Breast epithelium (tissue), 4 donors: ENCODE data around the gene CCDC183. TPM values are rescaled to one million over a fixed set of nuclear protein-coding genes. Genes with fewer than 3 reads are reported as not detected.

Experiments
- DNase-seq, 2 donors: peaks; one replicate each; pipeline ENCODE4 v3.0.0-alpha.2; 2019; ENCODE audit warnings: low spot score in 2 of 2
- H3K27ac ChIP-seq, 2 donors: fragments of 200-600 bp; sonication (generic) in 1 of 2; one replicate each; pipeline ENCODE4 v1.5.1; 2016 to 2019; ENCODE audit warnings: mild to moderate bottlenecking in 1 of 2
- H3K27me3 ChIP-seq, 2 donors: fragments of 200-600 bp; sonication (generic) in 1 of 2; one replicate each; pipeline versions ENCODE4 v1.5.1 to v1.6.0; 2017 to 2019; ENCODE audit warnings: control low read depth in 1 of 2, mild to moderate bottlenecking in 1 of 2
- H3K36me3 ChIP-seq: fragments of 200-600 bp; one replicate; pipeline ENCODE4 v1.5.1; 2019
- H3K4me1 ChIP-seq, 2 donors: fragments of 200-600 bp; sonication (generic); one replicate each; pipeline ENCODE4 v1.5.1; 2016 to 2019; ENCODE audit warnings: control low read depth in 1 of 2
- H3K4me3 ChIP-seq, 3 donors: fragments of 200-600 bp; sonication (generic); 1 replicate in 2 of 3; 2 replicates in 1 of 3; pipeline ENCODE4 v1.5.1; 2016 to 2019; ENCODE audit warnings: mild to moderate bottlenecking in 3 of 3, moderate library complexity in 2 of 3
- H3K9me3 ChIP-seq, 2 donors: fragments of 200-600 bp; sonication (generic) in 1 of 2; one replicate each; pipeline ENCODE4 v1.5.1; 2016 to 2019; ENCODE audit warnings: control low read depth in 1 of 2
- POLR2A ChIP-seq: fragments of 450-650 bp; IDR thresholded peaks from one replicate; pipeline ENCODE4 v1.6.1; 2016; ENCODE audit warnings: antibody characterized with exemption, mild to moderate bottlenecking, moderate library complexity
- POLR2AphosphoS5 ChIP-seq, 3 donors: sonication (generic); formaldehyde crosslinking; IDR thresholded peaks; one replicate each; pipeline ENCODE4 v1.6.1; 2017; ENCODE audit warnings: antibody characterized with exemption in 3 of 3
- intact Hi-C: fragments of 100-400 bp; cut with DNase I; formaldehyde crosslinking; loops from one replicate; pipeline ENCODE4 v1.15.1; 2023; ENCODE audit warnings: low total_unique reads
- total RNA-seq, 3 donors: library from RNA; depleted of rRNA; stranded (reverse); fragments of >200 nt; gene quantifications; one replicate each; pipeline ENCODE4 v1.1.0, GENCODE V29; 2016
- TF ChIP-seq, protein P1 (sequence below), 3 donors: fragments of 450-650 bp; IDR thresholded peaks; one replicate each; pipeline ENCODE4 v1.5.1; 2016 to 2017; ENCODE audit warnings: antibody characterized with exemption in 3 of 3, mild to moderate bottlenecking in 3 of 3, moderate library complexity in 3 of 3

CCDC183 gene
- total RNA-seq, 3 donors from 2014 or later: 0.64 to 5.7 (median 5.6) TPM

DNA sequence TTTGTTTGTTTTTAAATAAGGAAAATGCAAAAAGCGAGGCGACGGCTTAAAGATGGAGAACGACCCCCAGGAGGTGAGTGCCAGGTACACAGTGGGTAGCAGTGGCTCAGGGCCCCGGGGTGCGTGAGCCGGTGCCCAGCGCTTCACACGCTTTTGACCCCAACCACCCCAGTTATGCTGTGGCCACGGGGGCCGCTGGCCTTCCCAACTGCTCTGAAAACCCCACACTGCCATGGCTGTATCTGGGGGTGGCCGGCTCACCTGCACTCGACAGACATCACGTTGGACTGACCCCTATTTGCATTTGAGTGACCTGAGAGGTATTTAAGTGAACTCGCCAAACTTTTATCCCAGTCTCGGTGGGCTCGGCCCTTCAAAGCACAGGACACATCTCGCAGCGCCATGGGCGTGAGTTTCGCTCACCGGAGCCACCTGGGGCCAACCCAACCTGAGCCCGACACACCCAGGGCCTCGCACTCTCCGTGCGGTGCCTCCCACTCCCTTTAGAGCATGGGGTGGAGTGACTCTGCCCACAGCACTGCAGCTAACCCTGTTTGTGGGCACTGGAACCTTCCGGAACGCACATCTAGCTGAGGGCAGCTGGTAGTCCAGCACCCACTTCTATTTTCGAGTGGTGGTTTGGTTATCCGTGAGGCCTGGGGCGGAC, 32.5 kb downstream of the CCDC183 start:
- Histone ChIP-seq H3K27me3 (no peaks in the 10 kb centered on the region), H3K9me3 (no peaks in the 10 kb centered on the region), H3K4me3 (no peak overlapping the region), H3K36me3 (peaks cover 16% of the 10 kb centered on the region), H3K4me1 (no peaks in the 10 kb centered on the region), H3K27ac (no peak overlapping the region)
- intact Hi-C loops: no loop called here
- TF ChIP-seq POLR2AphosphoS5 (IDR thresholded peaks at IDR 0.05) (no peak), POLR2A (no peak)
- no peak for DNase-seq

DNA sequence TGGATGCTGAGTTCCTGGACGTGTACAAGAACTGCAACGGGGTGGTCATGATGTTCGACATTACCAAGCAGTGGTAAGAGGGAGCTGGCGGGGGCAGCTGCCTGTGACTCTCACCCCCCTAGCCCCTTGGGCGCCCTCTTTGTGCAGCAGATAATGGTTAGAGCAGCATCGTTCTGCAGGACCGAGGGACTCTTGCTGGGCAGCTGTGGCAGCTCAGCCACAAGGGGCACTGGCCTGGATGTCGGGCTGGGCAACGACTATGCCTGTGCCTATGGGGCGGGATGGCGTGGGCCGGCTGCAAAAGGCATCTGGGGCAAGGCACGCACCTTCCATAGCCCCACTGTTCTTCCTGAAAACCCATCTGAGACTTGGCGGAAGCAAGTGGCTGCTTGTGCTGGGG, 33.3 kb downstream of the CCDC183 start:
- Histone ChIP-seq H3K27me3 (no peaks in the 10 kb centered on the region), H3K36me3 (peaks cover 16% of the 10 kb centered on the region), H3K4me3 (no peak overlapping the region), H3K4me1 (no peaks in the 10 kb centered on the region), H3K9me3 (no peaks in the 10 kb centered on the region), H3K27ac (no peak overlapping the region)
- intact Hi-C loops: no loop called here
- no peak for DNase-seq
- TF ChIP-seq, protein P1, sequence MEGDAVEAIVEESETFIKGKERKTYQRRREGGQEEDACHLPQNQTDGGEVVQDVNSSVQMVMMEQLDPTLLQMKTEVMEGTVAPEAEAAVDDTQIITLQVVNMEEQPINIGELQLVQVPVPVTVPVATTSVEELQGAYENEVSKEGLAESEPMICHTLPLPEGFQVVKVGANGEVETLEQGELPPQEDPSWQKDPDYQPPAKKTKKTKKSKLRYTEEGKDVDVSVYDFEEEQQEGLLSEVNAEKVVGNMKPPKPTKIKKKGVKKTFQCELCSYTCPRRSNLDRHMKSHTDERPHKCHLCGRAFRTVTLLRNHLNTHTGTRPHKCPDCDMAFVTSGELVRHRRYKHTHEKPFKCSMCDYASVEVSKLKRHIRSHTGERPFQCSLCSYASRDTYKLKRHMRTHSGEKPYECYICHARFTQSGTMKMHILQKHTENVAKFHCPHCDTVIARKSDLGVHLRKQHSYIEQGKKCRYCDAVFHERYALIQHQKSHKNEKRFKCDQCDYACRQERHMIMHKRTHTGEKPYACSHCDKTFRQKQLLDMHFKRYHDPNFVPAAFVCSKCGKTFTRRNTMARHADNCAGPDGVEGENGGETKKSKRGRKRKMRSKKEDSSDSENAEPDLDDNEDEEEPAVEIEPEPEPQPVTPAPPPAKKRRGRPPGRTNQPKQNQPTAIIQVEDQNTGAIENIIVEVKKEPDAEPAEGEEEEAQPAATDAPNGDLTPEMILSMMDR (IDR thresholded peaks at IDR 0.05): no peak

DNA sequence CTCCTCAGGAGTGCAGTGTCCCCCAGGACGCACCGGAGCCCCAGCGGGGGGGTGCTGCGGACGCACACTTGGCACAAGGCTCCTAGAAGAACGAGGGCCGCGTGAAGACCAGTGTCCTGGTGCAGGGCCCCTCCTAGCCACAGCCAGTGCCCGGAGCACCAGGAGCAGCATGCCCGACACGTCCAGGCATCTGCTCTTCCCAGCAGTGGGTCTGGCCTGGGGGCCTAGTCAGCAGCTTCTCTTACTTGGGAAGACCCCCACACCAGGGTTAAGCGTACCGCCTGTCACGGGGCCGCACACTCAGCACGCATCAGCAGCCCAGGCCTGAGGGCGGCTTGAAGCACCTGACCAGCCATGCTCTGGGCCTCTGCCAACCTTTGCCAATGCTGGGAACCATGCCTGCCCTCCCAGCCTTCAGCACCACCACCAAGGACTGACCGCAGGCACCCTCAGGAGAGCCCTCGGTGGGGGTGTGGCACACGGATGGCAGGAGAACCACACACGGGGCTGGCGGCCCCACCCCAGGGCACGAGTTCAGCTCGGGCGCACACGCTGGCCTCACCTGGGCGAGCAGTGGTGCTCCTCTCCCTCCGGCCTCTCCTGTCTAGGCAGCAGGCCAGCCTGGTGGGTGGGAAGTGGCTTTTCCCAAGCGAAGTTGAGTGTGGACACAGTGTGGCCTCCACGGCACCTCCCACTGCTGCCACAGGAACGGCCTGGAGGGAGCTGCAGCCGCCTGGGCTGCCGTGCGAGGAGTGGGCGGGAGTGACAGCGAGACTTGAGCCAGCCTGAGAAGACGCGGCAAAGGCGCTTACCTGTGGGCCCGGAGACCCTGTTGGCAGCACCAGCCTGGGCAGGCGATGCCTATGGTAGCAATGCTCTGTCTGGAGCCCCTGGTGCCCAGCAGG, 34.1 kb downstream of the CCDC183 start:
- H3K27ac ChIP-seq: no peak overlapping the region
- no peak overlapping the region for H3K4me3 ChIP-seq
- TF ChIP-seq, protein P1 (IDR thresholded peaks at IDR 0.05): no peak
- no peak for TF ChIP-seq POLR2A
- no peak for TF ChIP-seq POLR2AphosphoS5 (IDR thresholded peaks at IDR 0.05)
- no peaks in the 10 kb centered on the region for H3K27me3 ChIP-seq
- intact Hi-C loops: no loop called here
- H3K9me3 ChIP-seq: no peaks in the 10 kb centered on the region
- DNase-seq: no peak
- peaks cover 16% of the 10 kb centered on the region for H3K36me3 ChIP-seq
- H3K4me1 ChIP-seq: no peaks in the 10 kb centered on the region

DNA sequence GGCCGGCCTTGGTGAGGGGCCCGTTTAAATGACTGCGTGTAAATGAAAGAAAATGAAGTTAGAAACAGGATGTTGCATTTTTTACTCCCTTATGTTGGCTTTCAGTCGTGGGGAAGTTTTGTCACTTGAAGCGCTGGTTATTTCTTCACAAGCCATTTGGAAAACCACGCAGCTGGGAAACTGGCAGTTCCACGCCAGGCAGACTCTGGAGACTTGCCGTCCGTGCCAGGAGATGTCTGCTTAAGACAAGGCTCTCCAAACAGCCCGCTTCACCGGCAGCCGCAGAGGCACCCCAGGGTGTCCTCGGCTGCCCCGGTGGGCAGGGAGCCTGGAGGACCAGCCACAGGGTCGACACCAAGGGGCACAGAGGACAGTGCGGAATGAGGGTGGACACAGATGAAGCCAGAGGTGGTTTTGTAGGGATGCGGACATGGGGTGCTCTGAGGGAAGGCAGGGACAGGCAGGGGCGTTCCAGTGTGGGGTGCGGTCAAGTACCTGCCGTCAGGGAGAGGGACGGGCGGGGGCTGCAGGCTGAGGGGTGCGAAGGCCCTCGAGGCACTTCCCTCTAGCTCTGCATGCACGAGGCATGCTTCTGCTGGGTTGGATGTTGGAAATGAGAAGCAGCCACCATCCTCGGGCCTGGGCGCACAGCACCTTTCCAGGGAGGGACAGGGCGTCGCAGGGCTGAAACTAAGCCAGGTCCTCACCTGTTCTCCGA, 35.0 kb downstream of the CCDC183 start:
- no peaks in the 10 kb centered on the region for H3K4me1 ChIP-seq
- H3K27ac ChIP-seq: no peak overlapping the region
- no peaks in the 10 kb centered on the region for H3K27me3 ChIP-seq
- peaks cover 10% of the 10 kb centered on the region for H3K36me3 ChIP-seq
- H3K9me3 ChIP-seq: no peaks in the 10 kb centered on the region
- intact Hi-C loops: no loop called here
- TF ChIP-seq POLR2A (no peak), POLR2AphosphoS5 (IDR thresholded peaks at IDR 0.05) (no peak)
- TF ChIP-seq, protein P1 (IDR thresholded peaks at IDR 0.05): no peak
- DNase-seq: no peak
- H3K4me3 ChIP-seq: no peak overlapping the region

DNA sequence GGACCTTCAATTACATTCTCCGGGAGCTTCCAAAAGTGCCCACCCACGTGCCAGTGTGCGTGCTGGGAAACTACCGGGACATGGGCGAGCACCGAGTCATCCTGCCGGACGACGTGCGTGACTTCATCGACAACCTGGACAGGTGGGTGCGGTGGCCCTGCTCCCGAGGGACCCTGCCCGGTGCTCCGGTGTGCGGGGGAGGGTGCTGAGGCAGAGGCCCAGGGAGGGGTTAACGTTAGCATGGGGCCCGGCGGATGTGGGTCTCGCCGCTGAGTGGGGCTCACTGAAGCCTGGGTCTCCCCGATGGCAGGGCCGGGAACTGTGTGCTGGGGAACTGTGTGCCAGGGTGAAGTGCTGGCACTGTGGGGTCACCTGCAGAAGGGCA, 35.6 kb downstream of the CCDC183 start:
- TF ChIP-seq POLR2A (no peak), POLR2AphosphoS5 (IDR thresholded peaks at IDR 0.05) (no peak)
- TF ChIP-seq, protein P1 (IDR thresholded peaks at IDR 0.05): no peak
- Histone ChIP-seq H3K36me3 (peaks cover 10% of the 10 kb centered on the region), H3K27ac (no peak overlapping the region), H3K27me3 (no peaks in the 10 kb centered on the region), H3K4me3 (no peak overlapping the region), H3K9me3 (no peaks in the 10 kb centered on the region), H3K4me1 (no peaks in the 10 kb centered on the region)
- DNase-seq: no peak
- intact Hi-C loops: no loop called here
